OCI-LY7 (cell line): ENCODE measurements around the gene RSAD2.

Experiments
- CTCF ChIP-seq: fragments of 200-600 bp; sonication (generic); conservative IDR thresholded peaks from 2 replicates; pipeline ENCODE4 v1.5.1; 2014; ENCODE audit warnings: mild to moderate bottlenecking, antibody characterized with exemption, low read length, moderate library complexity, mixed read lengths
- EZH2phosphoT487 ChIP-seq: fragments of 200-600 bp; sonication (generic); IDR thresholded peaks from 2 replicates; pipeline ENCODE4 v1.6.1; 2018; ENCODE audit warnings: low read depth, borderline replicate concordance, mild to moderate bottlenecking, mixed run types, antibody characterized with exemption, low read length, moderate library complexity, mixed read lengths

- TF ChIP-seq CTCF (no peak), EZH2phosphoT487 (no peak)
Observed at GRCh38 chr2:6860296-6860695, 17.3 kb upstream of the RSAD2 start.
